Measurements from ENCODE around the gene MYO1B.

MYO1B gene

GRCh38 chr2:191228333-191228732 is 16.9 kb upstream of the MYO1B start:
- DNase-seq = no peak

GRCh38 chr2:191228861-191229260 is 16.3 kb upstream of the MYO1B start:
- no peak for DNase-seq

DNA sequence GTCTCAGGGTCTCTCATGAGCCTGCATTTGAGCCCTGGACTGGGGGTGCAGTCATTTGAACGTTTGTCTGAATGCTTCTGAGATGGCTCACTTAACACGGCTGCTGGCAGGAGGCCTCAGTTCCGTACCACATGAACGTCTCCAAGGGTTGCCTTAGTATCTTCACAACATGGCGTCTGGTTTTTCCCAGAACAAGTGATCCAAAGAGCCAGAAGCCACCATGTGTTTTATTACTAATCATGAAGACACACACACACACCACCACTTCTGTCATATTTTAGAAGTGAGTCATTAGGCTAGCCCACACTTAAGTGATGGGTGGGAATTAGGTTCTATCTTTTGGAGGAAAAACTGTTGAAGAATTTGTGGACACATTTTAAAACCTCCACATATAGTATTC is 15.0 kb upstream of the MYO1B start:
- DNase-seq = no peak

DNA sequence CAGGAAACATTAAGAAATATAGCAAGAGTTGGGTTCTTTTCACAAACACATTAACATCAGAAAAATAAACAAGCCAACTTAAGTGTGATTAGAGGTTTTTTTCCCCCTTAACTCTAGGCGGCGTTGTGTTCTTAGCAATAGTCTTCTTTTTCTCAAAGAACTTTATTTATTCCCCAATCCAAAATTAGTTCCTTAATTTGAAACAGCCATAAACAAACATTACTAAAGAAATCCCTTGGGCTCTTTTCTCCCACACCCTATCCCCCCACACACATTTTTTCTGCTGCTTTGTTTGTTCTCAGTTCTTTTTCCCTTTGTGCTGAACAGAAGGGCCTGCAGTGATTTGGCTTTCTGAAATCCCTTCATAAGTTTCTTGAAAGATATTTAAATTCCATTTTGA is 13.2 kb upstream of the MYO1B start:
- DNase-seq = no peak

DNA sequence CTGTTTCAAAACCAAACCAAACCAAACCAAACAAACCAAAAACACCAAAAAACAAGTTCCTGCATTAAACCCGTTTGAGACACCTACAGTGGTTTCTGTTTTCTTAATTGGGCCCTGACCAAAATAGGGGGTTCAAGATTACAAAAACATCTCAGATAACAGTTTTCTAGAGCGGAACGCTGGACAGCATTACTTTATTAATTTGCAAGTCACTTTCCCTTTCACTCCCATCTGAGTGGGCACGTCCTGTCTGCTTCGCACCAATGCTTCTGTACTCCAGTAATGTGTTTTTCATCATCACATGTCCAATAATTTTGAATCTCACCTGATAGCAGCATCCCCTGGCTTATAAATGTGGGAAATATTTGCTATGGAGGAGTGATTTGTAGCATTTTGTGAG is 11.7 kb upstream of the MYO1B start:
- DNase-seq = no peak

DNA sequence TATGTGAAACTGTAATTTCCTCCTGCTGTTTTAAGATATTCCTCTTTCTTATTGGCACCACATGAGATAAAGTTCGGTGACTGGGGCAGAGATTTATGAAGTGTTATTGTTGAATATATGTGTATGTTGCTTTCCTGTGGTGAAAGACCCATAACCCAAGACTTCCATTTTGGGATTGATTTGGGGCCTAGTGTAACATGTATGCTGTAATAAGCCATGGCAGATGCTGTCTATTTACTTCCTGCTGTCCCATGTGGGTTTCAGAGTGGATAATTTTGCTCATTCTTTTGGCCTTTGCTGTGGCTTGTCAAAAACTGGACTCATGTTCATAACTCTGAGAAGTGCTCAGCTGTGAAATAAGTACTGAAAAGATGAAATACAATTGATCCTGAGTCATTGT is 10.8 kb upstream of the MYO1B start:
- no peak for DNase-seq

- no peak for DNase-seq
Observed at GRCh38 chr2:191240871-191241270, 4.3 kb upstream of the MYO1B start.

DNA sequence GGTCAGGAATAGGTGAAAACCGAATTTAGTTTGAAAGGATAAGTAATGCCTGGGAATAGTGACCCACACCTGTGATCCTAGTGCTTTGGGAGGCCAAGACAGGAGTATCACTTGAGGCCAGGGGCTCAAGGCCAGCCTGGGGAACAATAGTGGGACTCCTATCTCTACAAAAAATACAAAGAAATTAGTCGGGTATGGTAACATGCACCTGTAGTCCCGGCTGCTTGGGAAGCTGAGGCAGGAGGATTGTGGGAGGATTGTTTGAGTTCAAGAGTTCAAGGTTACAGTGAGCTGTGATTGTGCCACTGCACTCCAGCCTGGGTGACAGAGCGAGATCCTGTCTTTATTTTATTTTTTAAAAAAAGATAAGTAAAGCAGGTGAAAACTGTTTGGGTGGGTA is 3.8 kb upstream of the MYO1B start:
- DNase-seq = no peak

DNA sequence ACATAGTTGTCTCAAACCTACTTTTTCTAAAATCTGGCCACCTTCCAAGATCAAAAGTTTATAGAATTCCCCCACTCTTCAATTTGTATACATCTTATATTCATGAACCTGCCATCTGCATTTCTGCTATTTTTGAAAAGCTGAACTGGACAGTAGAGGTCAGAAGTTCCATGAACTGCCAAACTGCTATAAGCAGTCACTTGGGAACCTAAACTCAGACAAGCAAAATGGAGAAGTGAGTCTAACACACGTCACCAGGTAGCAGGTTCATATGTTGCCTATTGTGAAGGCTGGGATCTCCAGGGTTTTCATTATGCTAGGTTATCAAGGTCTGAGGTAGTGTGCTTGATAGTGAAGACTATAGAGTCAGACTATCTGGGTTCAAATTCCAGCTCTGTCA is 2.0 kb upstream of the MYO1B start:
- DNase-seq = no peak

DNA sequence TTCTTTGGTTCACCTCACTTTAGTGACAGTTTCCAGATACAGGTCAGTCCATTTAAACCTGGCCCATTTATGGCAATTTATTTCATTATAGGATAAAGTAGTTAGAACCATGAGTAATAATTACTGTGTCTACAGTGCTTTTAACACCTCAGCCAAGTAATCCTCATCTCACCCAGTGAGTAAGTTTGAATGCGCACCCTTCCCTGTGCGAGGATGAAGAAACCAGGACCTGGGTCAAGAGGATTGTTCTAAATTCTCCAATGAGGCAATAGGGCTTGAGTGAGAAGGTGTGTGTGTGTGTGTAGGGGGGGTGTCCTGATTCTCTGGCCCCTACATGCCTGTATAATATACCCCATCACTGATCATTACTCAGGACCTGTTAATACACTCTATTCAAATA is 854 bp upstream of the MYO1B start:
- DNase-seq = no peak

- peak in 1 of 4 experiments; percentile 2 for DNase-seq
Observed at GRCh38 chr2:191245869-191246531, 796 bp downstream of the MYO1B start.

- no peak for DNase-seq
Observed at GRCh38 chr2:191246820-191247380, 1.7 kb downstream of the MYO1B start.

DNA sequence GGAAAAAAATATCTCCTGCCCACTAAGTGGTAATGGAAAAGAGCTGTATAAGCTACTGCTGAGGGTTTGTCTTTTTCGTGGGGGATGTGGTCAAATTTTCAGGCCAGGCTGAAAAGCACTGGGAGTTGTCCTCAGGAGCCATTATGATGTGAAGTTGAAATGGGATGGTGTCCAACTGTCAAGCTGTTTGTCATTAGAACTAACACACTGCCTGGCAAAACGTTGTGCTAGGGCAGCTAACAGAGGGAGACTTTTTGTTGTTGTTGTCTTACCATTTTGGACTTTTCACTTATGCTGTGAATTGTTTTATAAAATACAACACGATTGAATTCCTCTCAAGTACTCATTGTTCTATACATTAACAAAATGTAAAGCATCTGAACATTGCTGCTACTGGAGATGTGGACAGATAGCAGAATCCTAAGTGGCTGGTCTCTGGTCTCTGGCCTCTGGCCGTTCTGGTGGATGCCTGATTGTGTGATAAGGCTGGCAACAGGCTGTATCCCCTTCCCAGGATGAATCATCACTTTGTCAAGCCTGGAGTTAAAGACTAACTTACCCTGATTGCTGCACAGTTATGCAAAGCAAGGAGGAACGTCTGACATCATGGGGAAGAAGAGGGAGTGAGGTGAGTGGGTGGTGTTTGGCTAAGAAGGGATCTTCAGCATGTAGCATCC is 2.3 kb downstream of the MYO1B start:
- DNase-seq = no peak

DNA sequence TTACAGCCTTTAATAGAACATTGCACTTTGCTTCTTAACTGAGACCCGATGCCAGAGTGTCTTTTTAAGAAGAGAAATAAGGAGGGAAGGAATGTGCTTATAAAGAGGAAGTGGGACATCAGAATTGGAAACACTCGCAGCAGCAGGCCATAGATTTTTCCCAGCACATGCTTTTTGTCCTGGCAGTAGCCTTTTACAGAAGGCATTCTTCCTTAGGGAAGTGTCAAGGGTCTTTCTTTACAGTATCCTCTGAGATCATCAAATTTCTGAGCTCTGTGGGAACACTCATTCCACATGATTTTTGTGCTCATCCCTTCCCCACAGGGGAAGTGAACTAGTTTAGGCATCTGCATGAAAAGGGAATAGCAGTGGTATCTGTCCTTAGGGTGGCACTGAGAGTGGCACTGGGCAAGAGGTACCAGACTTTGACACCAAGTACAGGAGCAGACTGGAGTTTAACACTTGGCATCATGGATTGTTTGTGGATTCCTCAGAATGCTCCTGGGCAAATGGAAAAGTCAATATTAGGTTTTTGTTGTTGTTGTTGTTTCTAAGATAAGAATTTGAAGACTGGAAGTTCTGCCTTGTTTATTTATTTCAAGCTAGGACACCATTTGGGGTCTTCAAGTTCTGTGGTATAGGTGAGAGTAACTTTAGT is 4.1 kb downstream of the MYO1B start:
- DNase-seq = no peak

- DNase-seq = no peak
Observed at GRCh38 chr2:191250400-191250799, 5.2 kb downstream of the MYO1B start.

- no peak for DNase-seq
Observed at GRCh38 chr2:191250986-191251385, 5.8 kb downstream of the MYO1B start.

DNA sequence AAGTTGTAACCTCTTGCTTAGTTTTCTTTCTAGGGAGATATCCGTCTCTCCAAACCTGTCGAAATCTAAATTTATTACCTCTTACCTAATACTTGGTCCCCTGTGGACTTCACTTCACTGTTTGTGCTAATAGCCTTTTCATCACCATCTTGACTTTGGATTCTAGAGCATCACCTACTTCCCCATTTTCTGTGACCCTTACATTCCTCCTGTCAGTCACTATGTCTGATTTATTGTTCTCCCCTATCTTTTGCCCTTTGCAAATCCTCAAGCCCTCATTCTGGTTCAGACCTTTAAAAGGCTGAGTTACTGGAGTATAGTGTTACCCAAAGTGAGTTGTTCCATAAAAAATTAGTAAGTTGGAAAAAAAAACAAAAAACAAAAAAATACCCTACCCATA is 7.5 kb downstream of the MYO1B start:
- no peak for DNase-seq

DNA sequence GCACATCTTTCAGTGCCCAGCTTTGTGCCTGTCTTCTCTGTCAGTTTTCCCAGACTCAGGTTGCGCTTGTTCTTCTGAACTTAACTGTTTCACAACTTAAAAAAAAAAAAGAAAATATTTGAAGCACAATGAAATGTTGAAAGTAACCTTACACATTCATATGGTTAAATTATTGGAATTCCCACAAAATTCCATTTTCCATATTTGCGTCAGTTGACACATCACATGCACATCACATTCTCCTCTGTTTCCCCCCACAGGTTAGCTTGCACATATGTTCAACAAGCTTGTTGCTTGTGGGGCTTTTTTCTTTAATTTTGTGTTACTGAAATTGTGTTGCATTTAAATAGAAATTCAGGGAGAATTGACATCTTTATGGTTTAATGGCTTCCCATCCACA is 8.3 kb downstream of the MYO1B start:
- DNase-seq = no peak

GRCh38 chr2:191255271-191255670 is 10.1 kb downstream of the MYO1B start:
- no peak for DNase-seq

GRCh38 chr2:191255756-191256312 is 10.6 kb downstream of the MYO1B start:
- no peak for DNase-seq

- no peak for DNase-seq
Observed at GRCh38 chr2:191257934-191258333, 12.7 kb downstream of the MYO1B start.

- no peak for DNase-seq
Observed at GRCh38 chr2:191258996-191259395, 13.8 kb downstream of the MYO1B start.

GRCh38 chr2:191262436-191262835 is 17.2 kb downstream of the MYO1B start:
- DNase-seq = no peak

GRCh38 chr2:191263050-191263449 is 17.8 kb downstream of the MYO1B start:
- DNase-seq = no peak

Data from activated CD4-positive, CD25-positive, alpha-beta regulatory T cell (primary cell).